PC-3 (cell line): ENCODE data around the gene DPH2.

Experiments used
- CTCF ChIP-seq: fragments of 300-600 bp; sonication (generic); conservative IDR thresholded peaks from 2 replicates; pipeline ENCODE4 v1.5.1; 2017; ENCODE audit warnings: antibody characterized with exemption, low read depth, mild to moderate bottlenecking, low read length
- EZH2 ChIP-seq: fragments of 300-600 bp; sonication (generic); IDR thresholded peaks from one replicate; pipeline ENCODE4 v1.6.1; 2017; ENCODE audit warnings: antibody characterized with exemption, mild to moderate bottlenecking, low read length; ENCODE audit not compliant: unreplicated experiment
- EZH2phosphoT487 ChIP-seq: fragments of 300-600 bp; sonication (generic); IDR thresholded peaks from 2 replicates; pipeline ENCODE4 v1.6.1; 2018; ENCODE audit warnings: mild to moderate bottlenecking, antibody characterized with exemption, low read length, borderline replicate concordance

GRCh38 chr1:43982808-43983207 lies 13.0 kb downstream of the DPH2 start:
- no peak for TF ChIP-seq CTCF
- TF ChIP-seq EZH2, result no peak
- TF ChIP-seq EZH2phosphoT487, result no peak
